HG02610 (cell line): ENCODE measurements around the gene RILPL1.
"Not testable (repeated sequence)": the region's sequence is repeated elsewhere in the genome, so short reads cannot be mapped to it uniquely, and the experiment has no call there.

Source experiments
- ATAC-seq: cut with Tn5 transposase; IDR thresholded peaks from one replicate; pipeline ENCODE4 v1.9.1; 2021; ENCODE audit warnings: mild to moderate bottlenecking, moderate library complexity; ENCODE audit not compliant: unreplicated experiment

RILPL1 gene

DNA sequence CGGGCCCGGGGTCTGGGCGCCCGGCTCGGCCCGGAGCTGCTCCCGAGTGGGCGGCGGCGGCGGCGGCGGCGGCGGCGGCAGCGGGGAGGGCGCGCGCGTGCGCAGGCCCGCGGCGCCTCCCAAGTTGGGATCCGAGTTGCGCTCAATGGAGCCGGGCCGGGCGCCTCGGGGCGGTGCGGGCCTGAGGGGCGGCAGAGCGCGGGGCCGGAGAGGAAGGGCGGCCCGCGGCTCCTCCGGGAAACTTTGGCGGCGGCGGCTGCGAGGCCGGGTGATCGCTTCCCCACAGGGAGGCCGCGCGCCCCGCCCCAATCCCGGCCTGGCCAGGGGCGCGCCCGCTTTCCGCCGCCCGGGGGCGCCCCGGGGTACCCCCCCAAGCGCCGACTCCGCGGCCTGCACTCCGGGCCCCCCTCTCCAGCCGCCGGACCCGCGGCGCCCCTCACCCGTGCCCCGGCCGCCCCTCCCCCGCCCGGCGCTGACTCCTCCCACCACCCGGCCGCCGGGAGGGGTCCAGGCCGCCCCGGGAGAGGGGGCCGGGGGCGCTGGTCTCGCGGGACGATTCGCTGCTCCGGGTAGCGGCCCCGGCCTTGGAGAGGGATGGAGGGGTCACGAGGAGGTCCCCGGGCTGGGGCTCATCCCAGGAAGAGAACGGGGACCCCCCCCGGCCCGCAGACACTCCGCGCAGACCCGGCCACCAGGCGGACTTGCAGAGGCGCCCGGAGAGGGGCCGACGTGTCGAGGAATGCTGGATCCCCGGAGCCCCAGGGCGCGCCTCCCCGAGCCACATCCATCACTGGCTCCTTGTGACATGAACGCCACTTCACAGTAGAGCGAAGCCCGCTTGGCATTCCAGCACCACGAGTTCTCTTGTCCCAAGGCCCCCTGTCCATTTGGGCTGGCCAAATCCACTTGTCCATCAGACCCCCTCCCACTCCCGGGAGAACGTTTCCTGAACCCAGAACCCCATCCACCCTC is at the start of gene RILPL1:
Gene RILPL1 (minus strand): TSS at position 48 of the 972 bp plus-strand sequence. CDS start 237 bp downstream, outside the sequence.
- ATAC-seq = peak; percentile 48

GRCh38 chr12:123580772-123581171 is 47.3 kb upstream of the RILPL1 start:
- no peak for ATAC-seq

DNA sequence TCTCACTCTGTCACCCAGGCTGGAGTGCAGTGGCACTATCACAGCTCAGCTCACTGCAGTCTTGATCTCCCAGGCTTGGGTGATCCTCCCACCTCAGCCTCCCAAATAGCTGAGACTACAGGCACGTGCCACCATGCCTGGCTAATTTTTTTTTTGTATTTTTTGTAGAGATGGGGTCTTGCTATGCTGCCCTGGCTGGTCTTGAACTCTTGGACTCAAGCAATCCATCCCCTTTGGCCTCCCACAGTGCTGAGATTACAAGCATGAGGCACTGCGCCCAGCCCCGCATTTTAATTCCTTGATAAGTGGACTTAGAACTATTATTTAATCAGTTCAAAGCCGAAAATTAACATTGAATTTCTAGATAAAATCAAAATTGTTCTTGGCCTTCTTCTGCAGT is 45.3 kb upstream of the RILPL1 start:
- ATAC-seq = not testable (repeated sequence)

DNA sequence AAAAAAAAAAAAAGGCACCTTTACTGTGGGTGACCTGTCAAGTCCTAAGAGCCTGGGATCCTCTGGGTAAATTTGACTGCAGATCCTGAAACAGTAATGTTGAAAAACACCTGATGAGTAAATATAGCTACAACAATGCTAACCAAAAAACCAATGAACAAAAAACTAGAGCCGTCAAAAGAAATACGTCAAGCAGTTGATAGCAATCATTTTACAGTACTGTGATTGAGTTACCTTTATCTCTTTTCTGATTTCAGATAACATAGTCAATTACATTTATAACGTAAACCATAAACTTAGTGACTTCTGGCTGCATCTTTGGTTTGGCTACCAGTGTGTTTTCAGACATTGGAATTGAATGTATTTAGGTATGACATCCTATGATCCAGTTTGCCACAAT is 44.7 kb upstream of the RILPL1 start:
- ATAC-seq = no peak

DNA sequence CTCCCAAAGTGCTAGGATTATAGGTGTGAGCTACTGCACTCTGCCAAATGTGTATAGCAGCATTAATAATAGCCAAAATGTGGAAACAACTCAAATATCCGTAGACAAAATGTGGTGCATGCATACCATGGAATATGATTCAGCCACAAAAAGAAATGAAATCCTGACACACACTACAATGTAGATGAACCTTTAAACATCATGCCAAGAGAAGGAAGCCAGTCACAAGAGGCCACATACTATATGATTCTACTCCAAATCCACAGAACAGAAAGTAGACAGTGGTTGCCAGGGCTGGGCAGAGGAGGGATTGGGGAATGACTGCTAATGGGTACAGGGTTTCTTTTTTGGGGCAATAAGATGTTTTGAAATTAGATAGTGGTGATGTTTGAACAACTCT is 43.1 kb upstream of the RILPL1 start:
- no peak for ATAC-seq

DNA sequence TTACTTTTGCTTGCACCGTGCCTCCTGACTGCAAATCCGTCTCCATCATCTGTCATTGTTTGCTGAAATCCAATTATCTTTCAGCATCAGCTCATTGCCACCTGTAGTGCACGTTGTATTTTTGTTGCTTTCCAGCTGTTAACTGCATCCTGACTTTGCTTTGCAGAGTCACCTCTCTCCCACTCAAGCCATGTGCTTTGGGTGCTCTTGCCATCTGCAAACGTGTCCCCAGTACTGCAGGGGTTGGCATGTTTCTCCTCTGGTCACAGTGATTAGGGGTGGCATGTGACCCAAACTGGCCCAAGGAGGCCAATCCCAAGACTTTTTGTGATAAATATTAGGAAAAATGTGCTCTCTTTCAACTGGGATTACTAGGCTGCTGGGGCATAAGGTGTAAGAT is 40.4 kb upstream of the RILPL1 start:
- no peak for ATAC-seq

- no peak for ATAC-seq
These were observed 38.9 kb upstream of the RILPL1 start for GRCh38 chr12:123572391-123572790.

GRCh38 chr12:123571343-123571813 is 37.9 kb upstream of the RILPL1 start:
- no peak for ATAC-seq

DNA sequence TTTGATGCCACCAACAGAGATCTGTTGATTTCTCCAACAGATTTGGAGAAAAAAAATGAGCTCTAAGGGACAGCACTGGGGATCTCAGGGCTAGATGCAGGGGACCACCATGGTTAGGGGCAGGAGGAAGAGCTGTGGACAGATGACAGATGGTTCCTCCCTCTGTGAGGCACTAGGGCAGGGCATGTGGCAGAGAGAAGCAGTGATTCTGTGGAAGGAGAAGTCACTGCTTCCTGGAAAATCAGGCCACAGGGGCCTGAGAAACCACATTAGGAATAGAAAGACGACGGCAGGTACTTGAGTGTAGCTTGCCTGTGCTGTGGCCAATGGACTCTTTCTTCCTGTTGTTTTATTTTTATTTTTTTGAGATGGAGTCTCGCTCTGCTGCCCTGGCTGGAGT is 25.9 kb upstream of the RILPL1 start:
- no peak for ATAC-seq

DNA sequence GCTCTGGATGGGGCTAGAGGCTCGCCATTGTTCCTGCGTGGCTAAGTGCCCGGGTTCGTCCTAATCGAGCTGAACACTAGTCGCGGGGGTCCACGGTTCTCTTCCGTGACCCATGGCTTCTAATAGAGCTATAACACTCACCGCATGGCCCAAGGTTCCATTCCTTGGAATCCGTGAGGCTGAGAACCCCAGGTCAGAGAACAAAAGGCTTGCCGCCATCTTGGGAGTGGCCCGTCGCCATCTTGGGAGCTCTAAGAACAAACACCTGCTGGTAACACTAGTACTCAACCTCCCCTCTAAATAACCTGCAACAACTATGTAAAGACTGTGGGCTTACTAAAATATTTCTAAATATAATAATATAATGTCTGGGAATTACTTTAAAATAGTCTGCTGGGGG is 25.0 kb upstream of the RILPL1 start:
- not testable (repeated sequence) for ATAC-seq

DNA sequence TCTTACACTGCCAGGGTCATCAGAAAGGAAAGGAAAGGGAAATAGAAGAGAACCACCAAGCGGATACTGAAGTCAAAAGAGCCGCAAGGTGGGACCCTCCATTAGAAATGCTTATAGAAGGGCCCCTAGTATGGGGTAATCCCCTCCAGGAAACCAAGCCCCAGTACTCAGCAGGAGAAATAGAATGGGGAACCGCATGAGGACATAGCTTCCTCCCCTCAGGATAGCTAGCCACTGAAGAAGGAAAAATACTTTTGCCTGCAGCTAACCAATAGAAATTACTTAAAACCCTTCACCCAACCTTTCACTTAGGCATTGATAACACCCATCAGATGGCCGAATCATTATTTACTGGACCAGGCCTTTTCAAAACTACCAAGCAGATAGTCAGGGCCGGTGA is 21.3 kb upstream of the RILPL1 start:
- not testable (repeated sequence) for ATAC-seq

- not testable (repeated sequence) for ATAC-seq
These were observed 20.6 kb upstream of the RILPL1 start for GRCh38 chr12:123554136-123554535.

DNA sequence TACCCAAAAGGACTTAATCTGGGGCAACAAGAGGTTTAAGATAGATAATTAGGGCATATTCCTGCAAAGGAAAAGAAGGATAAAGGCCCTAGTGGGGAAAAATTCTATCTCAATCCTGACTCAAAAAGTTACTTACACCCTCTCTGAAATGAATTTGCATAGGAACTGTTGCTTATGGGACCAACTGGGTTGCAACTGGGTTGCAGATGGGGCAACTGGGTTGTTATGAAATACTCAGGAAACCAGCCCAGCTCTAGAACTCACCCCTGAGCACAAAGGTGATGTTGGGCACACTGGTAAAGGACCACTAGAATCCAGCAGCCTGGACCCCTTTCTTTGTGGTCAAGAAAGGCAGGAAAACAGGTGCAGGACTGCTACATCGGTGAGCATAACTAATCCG is 17.2 kb upstream of the RILPL1 start:
- no peak for ATAC-seq

DNA sequence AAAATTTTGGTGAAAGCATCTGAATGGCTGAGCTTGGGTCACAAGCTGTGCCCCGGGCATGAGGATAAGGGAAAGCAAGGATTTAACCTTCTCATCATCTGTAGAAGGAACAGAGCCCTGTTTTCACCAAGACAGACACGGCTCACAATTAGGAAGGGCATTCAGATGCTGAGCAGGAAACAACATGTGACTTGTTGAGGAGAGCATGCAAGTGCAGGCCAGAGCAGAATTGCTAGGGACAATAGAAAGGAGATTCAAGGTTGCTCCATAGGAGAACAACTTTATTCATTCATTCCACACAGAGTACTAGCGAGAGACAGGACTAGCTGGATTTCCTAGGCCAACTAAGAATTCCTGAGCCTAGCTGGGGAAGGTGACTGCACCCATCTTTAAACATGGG is 14.6 kb upstream of the RILPL1 start:
- ATAC-seq = no peak

GRCh38 chr12:123546281-123546680 is 12.8 kb upstream of the RILPL1 start:
- no peak for ATAC-seq

DNA sequence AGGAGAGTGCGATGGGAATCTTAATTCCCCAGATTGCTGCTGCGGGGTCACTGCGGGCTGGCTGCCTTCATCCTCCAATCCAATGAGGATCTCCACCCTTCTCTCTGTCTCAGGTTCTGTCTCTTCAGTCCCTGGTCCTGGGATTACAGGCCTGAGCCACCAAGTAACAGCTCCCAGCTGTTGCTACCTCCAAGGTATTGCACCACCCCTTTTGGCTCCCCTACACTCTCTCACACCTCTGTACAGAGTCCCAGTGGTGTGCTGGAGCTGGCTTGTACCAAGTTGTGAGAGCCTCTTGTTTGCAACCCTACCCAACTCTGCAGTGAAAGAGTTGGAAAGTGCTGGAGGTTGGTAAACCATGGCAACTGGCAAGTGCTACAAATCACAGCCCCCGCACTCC is 10.0 kb upstream of the RILPL1 start:
- ATAC-seq = no peak

DNA sequence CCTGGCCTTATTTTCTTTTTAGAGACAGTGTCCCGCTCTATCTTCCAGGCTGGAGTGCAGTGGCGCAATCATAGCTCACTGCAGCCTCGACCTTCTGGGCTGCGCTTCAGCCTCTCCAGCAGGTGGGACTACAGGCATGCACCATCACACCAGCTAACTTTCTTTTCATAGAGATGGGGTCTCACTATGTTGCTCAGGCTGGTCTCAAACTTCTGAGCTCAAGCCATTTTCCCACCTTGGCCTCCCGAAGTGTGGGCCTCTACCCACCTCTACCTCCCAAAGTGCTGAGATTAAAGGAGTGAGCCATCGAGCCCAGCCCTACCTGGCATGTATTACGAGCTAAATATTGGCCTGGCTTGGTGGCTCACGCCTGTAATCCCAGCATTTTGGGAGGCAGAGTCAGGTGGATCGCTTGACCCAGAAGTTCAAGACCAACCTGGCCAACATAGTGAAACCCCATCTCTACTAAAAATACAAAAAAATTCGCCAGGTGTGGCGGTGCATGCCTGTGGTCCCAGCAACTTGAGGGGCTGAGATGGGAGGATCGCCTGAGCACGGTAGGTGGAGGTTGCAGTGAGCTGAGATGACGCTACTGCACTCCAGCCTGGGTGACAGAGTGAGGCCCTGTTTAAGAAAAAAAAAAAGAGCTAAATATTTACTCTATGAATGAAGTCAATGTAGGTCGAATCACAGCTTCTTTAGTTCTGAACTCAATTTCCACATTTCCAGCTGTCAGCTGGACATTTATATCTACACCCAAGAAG is 7.6 kb upstream of the RILPL1 start:
- ATAC-seq = no peak

DNA sequence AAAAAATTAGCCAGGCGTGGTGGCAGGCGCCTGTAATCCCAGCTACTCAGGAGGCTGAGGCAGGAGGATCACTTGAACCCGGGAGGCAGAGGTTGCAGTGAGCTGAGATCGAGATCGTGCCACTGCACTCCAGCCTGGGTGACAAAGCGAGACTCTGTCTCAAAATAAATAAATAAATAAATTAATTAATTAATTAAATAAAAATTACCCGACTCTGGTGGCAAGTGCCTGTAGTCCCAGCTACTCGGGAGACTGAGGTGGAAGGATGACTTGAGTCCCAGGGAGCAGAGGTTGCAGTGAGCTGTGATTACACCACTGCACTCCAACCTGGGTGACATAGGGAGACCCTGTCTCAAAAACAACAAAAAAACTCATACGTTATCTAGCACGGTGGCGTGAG is 2.4 kb upstream of the RILPL1 start:
- not testable (repeated sequence) for ATAC-seq

DNA sequence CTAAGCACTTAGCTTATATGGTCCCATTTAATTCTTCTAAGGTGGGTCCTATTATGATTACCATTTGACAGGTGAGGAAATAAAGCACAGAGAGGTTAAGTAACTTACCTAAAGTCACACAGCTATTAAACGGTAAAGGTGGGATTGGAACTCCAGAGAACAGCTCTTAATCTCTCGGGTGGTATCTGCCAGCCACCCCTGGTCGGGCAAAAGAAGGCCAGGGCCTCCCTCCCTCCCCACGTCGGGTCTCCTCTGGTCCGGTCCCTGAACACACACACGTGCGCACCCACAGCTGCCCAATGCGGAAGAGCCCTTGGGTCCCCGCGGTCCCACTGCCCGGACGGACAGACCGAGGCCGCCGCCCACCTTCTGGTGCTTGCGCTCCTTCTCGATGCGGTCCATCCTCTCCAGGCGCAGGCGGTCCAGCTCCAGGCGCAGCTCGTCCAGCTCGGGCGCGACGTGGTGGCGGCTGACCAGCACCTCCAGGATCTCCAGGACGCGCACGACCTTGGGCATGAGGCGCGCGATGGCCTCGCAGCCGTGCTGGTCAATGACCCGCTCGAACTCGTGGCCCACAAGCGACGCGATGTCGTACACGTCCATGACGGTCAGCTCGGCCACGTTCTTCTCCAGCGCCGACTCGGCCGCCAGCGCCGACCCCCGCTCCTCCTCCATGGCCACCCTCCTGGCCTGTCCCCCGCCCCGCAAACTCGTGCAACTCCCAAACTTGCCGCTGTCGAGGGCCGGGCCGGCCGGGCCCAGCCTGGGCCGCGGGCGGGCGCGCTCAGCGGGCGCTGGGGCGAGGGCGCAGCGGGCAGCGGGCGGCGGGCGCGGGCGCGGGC is 490 bp downstream of the RILPL1 start:
- ATAC-seq = peak; percentile 26

DNA sequence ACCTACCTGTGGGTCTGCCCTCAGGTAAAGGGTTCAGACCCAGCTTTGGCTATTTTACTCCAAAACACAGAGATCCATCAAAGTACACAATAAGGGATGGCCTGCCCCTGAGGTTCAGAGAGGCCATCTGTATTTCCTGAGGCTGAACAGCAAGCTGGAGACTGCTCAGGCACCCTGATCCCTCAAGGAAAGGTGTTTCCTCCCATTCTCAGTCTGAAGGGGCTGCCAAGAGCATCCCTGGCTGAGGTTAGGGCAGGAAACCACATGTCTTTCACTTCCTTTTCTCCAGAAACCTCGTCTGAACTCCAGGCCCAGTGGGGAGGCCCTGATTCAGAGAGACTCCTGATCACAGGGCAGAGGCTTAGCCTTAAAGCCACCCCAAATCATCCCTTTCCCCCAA is 1.5 kb downstream of the RILPL1 start:
- ATAC-seq = no peak

DNA sequence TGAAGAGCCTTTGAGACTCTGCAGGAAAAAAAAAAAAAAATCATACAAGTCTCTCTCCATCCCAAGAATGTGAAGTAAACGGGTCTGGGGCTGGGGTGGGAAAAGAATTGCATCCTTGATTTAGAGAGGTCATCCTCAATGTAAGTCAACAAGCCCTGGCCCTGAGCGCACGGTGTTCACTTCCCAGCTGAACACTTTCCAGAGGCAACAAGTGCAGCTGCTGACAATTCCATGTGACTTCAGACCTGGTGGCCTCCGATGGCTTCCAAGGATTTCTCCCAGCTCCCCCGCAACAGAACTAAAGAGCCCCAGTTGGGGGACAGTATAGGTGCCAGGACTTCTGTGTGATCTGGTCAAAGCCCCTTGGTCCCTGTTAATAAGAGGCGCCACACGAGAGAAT is 2.4 kb downstream of the RILPL1 start:
- no peak for ATAC-seq
